GM23338 (cell line): ENCODE results near the gene UBXN10. TPM values are rescaled to one million over a fixed set of nuclear protein-coding genes. Genes with fewer than 3 reads are reported as not detected.

Experiments used
- ATAC-seq: fragments of 200-7000 bp; cut with Tn5 transposase; 3 replicates; pipeline ENCODE4 v1.9.1; 2020
- DNase-seq: peaks from one replicate; pipeline ENCODE4 v3.0.0-alpha.2; 2015; ENCODE audit warnings: low spot score
- H2AFZ ChIP-seq: fragments of 200-600 bp; sonication (generic); 2 replicates; pipeline ENCODE4 v1.8.0; 2016; ENCODE audit warnings: antibody characterized with exemption, mild to moderate bottlenecking, moderate library complexity
- H3F3A ChIP-seq: fragments of 200-600 bp; sonication (generic); replicated peaks from 2 replicates; pipeline ENCODE4 v1.8.0; 2017; ENCODE audit warnings: antibody characterized with exemption, mixed run types, low read depth
- H3K27ac ChIP-seq: fragments of 200-600 bp; sonication (generic); 2 replicates; pipeline ENCODE4 v1.6.1; 2016; ENCODE audit warnings: low read depth
- H3K27me3 ChIP-seq: fragments of 200-600 bp; sonication (generic); 2 replicates; pipeline ENCODE4 v1.8.0; 2016; ENCODE audit warnings: mild to moderate bottlenecking, mixed run types, moderate library complexity; ENCODE audit not compliant: insufficient read depth
- H3K36me3 ChIP-seq: fragments of 200-600 bp; sonication (generic); 2 replicates; pipeline ENCODE4 v1.8.0; 2016; ENCODE audit warnings: mild to moderate bottlenecking; ENCODE audit not compliant: insufficient read depth
- H3K4me1 ChIP-seq: fragments of 200-600 bp; sonication (generic); 2 replicates; pipeline ENCODE4 v1.8.0; 2016; ENCODE audit warnings: mild to moderate bottlenecking, moderate library complexity; ENCODE audit not compliant: insufficient read depth
- H3K4me2 ChIP-seq: fragments of 200-600 bp; sonication (generic); 2 replicates; pipeline ENCODE4 v1.7.1; 2017; ENCODE audit warnings: mixed run types
- H3K4me3 ChIP-seq: fragments of 200-600 bp; sonication (generic); 2 replicates; pipeline ENCODE4 v1.6.1; 2016; ENCODE audit warnings: mixed run types
- H3K79me2 ChIP-seq: fragments of 200-600 bp; sonication (generic); replicated peaks from 2 replicates; pipeline ENCODE4 v1.8.0; 2017; ENCODE audit warnings: mild to moderate bottlenecking; ENCODE audit not compliant: insufficient read depth
- H3K9me2 ChIP-seq: fragments of 200-600 bp; sonication (generic); 2 replicates; pipeline ENCODE4 v1.8.0; 2017; ENCODE audit not compliant: insufficient read depth
- H4K20me1 ChIP-seq: fragments of 200-600 bp; sonication (generic); replicated peaks from 2 replicates; pipeline ENCODE4 v1.8.0; 2017; ENCODE audit warnings: mild to moderate bottlenecking; ENCODE audit not compliant: insufficient read depth
- H3K27ac Mint-ChIP-seq: 2 replicates; pipeline ENCODE4 v1.8.0; 2020; ENCODE audit warnings: inconsistent platforms, mild to moderate bottlenecking, moderate library complexity, mixed read lengths
- H3K27me3 Mint-ChIP-seq: 3 replicates; pipeline ENCODE4 v1.8.0; 2022; ENCODE audit warnings: low read depth, mild to moderate bottlenecking, moderate library complexity, mixed read lengths, inconsistent platforms; ENCODE audit not compliant: insufficient read depth, poor library complexity
- H3K36me3 Mint-ChIP-seq: 3 replicates; pipeline ENCODE4 v1.8.0; 2021; ENCODE audit warnings: low read depth, mild to moderate bottlenecking, inconsistent platforms, moderate library complexity, mixed read lengths
- H3K4me1 Mint-ChIP-seq: 3 replicates; pipeline ENCODE4 v1.8.0; 2020; ENCODE audit warnings: mild to moderate bottlenecking, inconsistent platforms, mixed read lengths
- H3K4me3 Mint-ChIP-seq: 3 replicates; pipeline ENCODE4 v1.8.0; 2021; ENCODE audit warnings: moderate library complexity, mild to moderate bottlenecking, inconsistent platforms, mixed read lengths
- H3K9me3 Mint-ChIP-seq: 3 replicates; pipeline ENCODE4 v1.8.0; 2020; ENCODE audit warnings: moderate library complexity, mild to moderate bottlenecking, inconsistent platforms, mixed read lengths
- CREB1 ChIP-seq: fragments of 250-450 bp; sonication (Bioruptor Pico); IDR thresholded peaks from 2 replicates; pipeline ENCODE4 v1.5.0; 2020; ENCODE audit warnings: low read depth, mild to moderate bottlenecking, moderate library complexity
- CTCF ChIP-seq, 2 experiments: fragments of 200-600 bp in 1 of 2; sonication (generic) in 1 of 2; conservative IDR thresholded peaks; 2 replicates each; pipeline versions ENCODE4 v1.5.1 to v1.6.1; 2016 to 2017; ENCODE audit warnings: antibody characterized with exemption in 2 of 2, low read depth in 2 of 2, mild to moderate bottlenecking in 2 of 2, moderate library complexity in 1 of 2
- ETS1 ChIP-seq: IDR thresholded peaks from 2 replicates; pipeline ENCODE4 v1.6.1; 2016; ENCODE audit warnings: antibody characterized with exemption
- EZH2 ChIP-seq: fragments of 200-600 bp; sonication (generic); IDR thresholded peaks from one replicate; pipeline ENCODE4 v1.8.0; 2017; ENCODE audit warnings: antibody characterized with exemption, mild to moderate bottlenecking, low read depth; ENCODE audit not compliant: unreplicated experiment
- EZH2phosphoT487 ChIP-seq: fragments of 200-600 bp; sonication (generic); IDR thresholded peaks from one replicate; pipeline ENCODE4 v1.8.1; 2018; ENCODE audit warnings: antibody characterized with exemption; ENCODE audit not compliant: unreplicated experiment
- JUNB ChIP-seq: IDR thresholded peaks from one replicate; pipeline ENCODE4 v1.6.1; 2016; ENCODE audit warnings: antibody characterized with exemption; ENCODE audit not compliant: unreplicated experiment
- NANOG ChIP-seq: IDR thresholded peaks from 2 replicates; pipeline ENCODE4 v1.6.1; 2016; ENCODE audit warnings: antibody characterized with exemption, borderline replicate concordance
- POLR2AphosphoS5 ChIP-seq: IDR thresholded peaks from 2 replicates; pipeline ENCODE4 v1.6.1; 2016; ENCODE audit warnings: antibody characterized with exemption, low read depth
- REST ChIP-seq: IDR thresholded peaks from one replicate; pipeline ENCODE4 v1.6.1; 2018; ENCODE audit warnings: antibody characterized with exemption; ENCODE audit not compliant: unreplicated experiment
- ZNF114 ChIP-seq: fragments of 250-450 bp; sonication (Bioruptor Pico); IDR thresholded peaks from 2 replicates; pipeline ENCODE4 v1.5.0; 2020; ENCODE audit warnings: mild to moderate bottlenecking, moderate library complexity
- ZNF331 ChIP-seq: fragments of 250-450 bp; sonication (Bioruptor Pico); IDR thresholded peaks from 2 replicates; pipeline ENCODE4 v1.5.0; 2020; ENCODE audit warnings: low read depth, mild to moderate bottlenecking, moderate library complexity
- ZNF462 ChIP-seq: fragments of 250-450 bp; sonication (Bioruptor Pico); IDR thresholded peaks from 2 replicates; pipeline ENCODE4 v1.5.0; 2020; ENCODE audit warnings: mild to moderate bottlenecking, moderate library complexity
- polyA plus RNA-seq: library from polyadenylated mRNA; unstranded; fragments of >200 nt; fragmentation: Nextera tagmentation; extraction: Ambion mirVana; gene quantifications from 2 replicates; pipeline ENCODE4 v1.2.1, GENCODE V29; 2016
- total RNA-seq: library from RNA; depleted of rRNA; stranded (reverse); fragments of >200 nt; shearing (Covaris generic); gene quantifications from 2 replicates; pipeline ENCODE4 v1.2.3, GENCODE V29; 2014

Gene UBXN10
- total and polyA plus RNA-seq, 2 experiments from 2014 or later, result 0.27 to 0.69 TPM

GRCh38 chr1:20195462-20195780, 9.5 kb downstream of the UBXN10 start:
- H3K27me3 Mint-ChIP-seq, result peaks cover 7% of the 10 kb centered on the region
- no peak overlapping the region for H3K27ac Mint-ChIP-seq
- H3K4me2 ChIP-seq, result no peak overlapping the region
- ATAC-seq (no peak), DNase-seq (no peak)
- H3K4me1 ChIP-seq, result peaks cover 10% of the 10 kb centered on the region; the same call in 1 of the 2 replicates
- no peak overlapping the region for H2AFZ ChIP-seq
- no peak overlapping the region for H3K4me3 Mint-ChIP-seq
- H3K4me3 ChIP-seq, result no peak overlapping the region
- no peak overlapping the region for H3K27ac ChIP-seq
- H3K79me2 ChIP-seq, result no peaks in the 10 kb centered on the region
- peaks cover 18% of the 10 kb centered on the region for H3K4me1 Mint-ChIP-seq
- H3K36me3 ChIP-seq, result no peaks in the 10 kb centered on the region
- H3K36me3 Mint-ChIP-seq, result no peaks in the 10 kb centered on the region
- H3K9me3 Mint-ChIP-seq, result 0 out of 3 replicates have a peak, but pooled peaks cover 3% of the 10 kb centered on the region
- no peak for TF ChIP-seq EZH2phosphoT487
- no peak for TF ChIP-seq NANOG
- TF ChIP-seq EZH2, result no peak
- TF ChIP-seq ZNF462, result no peak
- TF ChIP-seq JUNB, result no peak
- TF ChIP-seq POLR2AphosphoS5, result no peak
- TF ChIP-seq ZNF114 (CRISPR knock-in tag), result no peak
- TF ChIP-seq CTCF (conservative IDR thresholded peaks at IDR 0.05; ENCODE audit: low read depth in 2 of 2), result no peak
- TF ChIP-seq REST, result no peak
- no peak for TF ChIP-seq CREB1 (CRISPR knock-in tag)
- TF ChIP-seq ETS1, result no peak
- no peak for TF ChIP-seq ZNF331 (CRISPR knock-in tag)
- no peaks in the 10 kb centered on the region for H3F3A ChIP-seq
- no peaks in the 10 kb centered on the region for H4K20me1 ChIP-seq
- H3K9me2 ChIP-seq, result 0 out of 2 replicates have a peak, but pooled peaks cover 4% of the 10 kb centered on the region
- no peaks in the 10 kb centered on the region for H3K27me3 ChIP-seq
